ENCODE results near the gene ARRDC4.

Gene ARRDC4

GRCh38 chr15:97998307-97999071 is 38.0 kb downstream of the ARRDC4 start:
- DNase-seq (ENCODE audit: low read depth), result no peak

GRCh38 chr15:98000249-98001203 is 40.0 kb downstream of the ARRDC4 start:
- no peak for DNase-seq (ENCODE audit: low read depth)

GRCh38 chr15:98001663-98002194 is 41.2 kb downstream of the ARRDC4 start:
- DNase-seq (ENCODE audit: low read depth), result no peak

GRCh38 chr15:98002419-98002818 is 41.9 kb downstream of the ARRDC4 start:
- no peak for DNase-seq (ENCODE audit: low read depth)

- DNase-seq (ENCODE audit: low read depth), result no peak
These were observed 42.4 kb downstream of the ARRDC4 start for GRCh38 chr15:98002866-98003265.

- no peak for DNase-seq (ENCODE audit: low read depth)
These were observed 43.0 kb downstream of the ARRDC4 start for GRCh38 chr15:98003518-98003917.

GRCh38 chr15:98003996-98004395 is 43.5 kb downstream of the ARRDC4 start:
- DNase-seq (ENCODE audit: low read depth), result no peak

- no peak for DNase-seq (ENCODE audit: low read depth)
These were observed 45.2 kb downstream of the ARRDC4 start for GRCh38 chr15:98005659-98006058.

- no peak for DNase-seq (ENCODE audit: low read depth)
These were observed 48.7 kb downstream of the ARRDC4 start for GRCh38 chr15:98009169-98009568.

GRCh38 chr15:98009971-98010370 is 49.5 kb downstream of the ARRDC4 start:
- DNase-seq (ENCODE audit: low read depth), result no peak

- no peak for DNase-seq (ENCODE audit: low read depth)
These were observed 51.9 kb downstream of the ARRDC4 start for GRCh38 chr15:98012354-98012753.

GRCh38 chr15:98013631-98014030 is 53.1 kb downstream of the ARRDC4 start:
- DNase-seq (ENCODE audit: low read depth), result no peak

GRCh38 chr15:98017150-98017964 is 56.9 kb downstream of the ARRDC4 start:
- no peak for DNase-seq (ENCODE audit: low read depth)

- DNase-seq (ENCODE audit: low read depth), result no peak
These were observed 58.4 kb downstream of the ARRDC4 start for GRCh38 chr15:98018761-98019351.

Measured in activated T-helper 1 cell treated with Interleukin-2 at 50 U/mL for 16 hours (primary cell).